Stimulated activated naive CD8-positive, alpha-beta T cell treated with anti-CD3 and anti-CD28 coated beads, Interleukin-15, amount 100 ng/mL, for 72 hours (primary cell): ENCODE data around the gene SLC25A12.

Experiments
- ATAC-seq: fragments of 150-1000 bp; cut with Tn5 transposase; 2 replicates; pipeline ENCODE4 v1.10.0; 2021; ENCODE audit warnings: mild to moderate bottlenecking, moderate library complexity
- DNase-seq, 2 donors: peaks; one replicate each; pipeline ENCODE4 v3.0.0; 2021 to 2022
- H3K27ac Mint-ChIP-seq, 2 donors: one replicate each; pipeline ENCODE4 v1.8.0; 2022; ENCODE audit warnings: mild to moderate bottlenecking in 2 of 2, mixed read lengths in 2 of 2, moderate library complexity in 2 of 2
- H3K27me3 Mint-ChIP-seq: one replicate; pipeline ENCODE4 v1.8.0; 2022; ENCODE audit warnings: mixed read lengths
- H3K4me1 Mint-ChIP-seq: one replicate; pipeline ENCODE4 v1.8.0; 2022; ENCODE audit warnings: mild to moderate bottlenecking, mixed read lengths
- H3K4me3 Mint-ChIP-seq, 2 donors: one replicate each; pipeline ENCODE4 v1.8.0; 2022; ENCODE audit warnings: mild to moderate bottlenecking in 2 of 2, mixed read lengths in 2 of 2, moderate library complexity in 1 of 2
- H3K9me3 Mint-ChIP-seq, 2 donors: one replicate each; pipeline ENCODE4 v1.8.0; 2022; ENCODE audit warnings: mixed read lengths in 2 of 2

The SLC25A12 gene

GRCh38 chr2:171862501-171862900 lies 31.5 kb downstream of the SLC25A12 start:
- no peak overlapping the region for H3K4me3 Mint-ChIP-seq
- ATAC-seq = no peak
- H3K4me1 Mint-ChIP-seq = peaks cover 12% of the 10 kb centered on the region
- no peaks in the 10 kb centered on the region for H3K9me3 Mint-ChIP-seq
- H3K27me3 Mint-ChIP-seq = no peaks in the 10 kb centered on the region
- H3K27ac Mint-ChIP-seq = peak overlapping the region in 1 of 2 donors; percentile 33
- DNase-seq = no peak

GRCh38 chr2:171858397-171858958 lies 35.6 kb downstream of the SLC25A12 start:
- ATAC-seq = no peak
- Mint-ChIP-seq H3K27ac (no peak overlapping the region), H3K27me3 (no peaks in the 10 kb centered on the region), H3K9me3 (no peaks in the 10 kb centered on the region), H3K4me1 (no peaks in the 10 kb centered on the region), H3K4me3 (no peak overlapping the region)
- DNase-seq = no peak

- H3K4me3 Mint-ChIP-seq = no peak overlapping the region
- no peaks in the 10 kb centered on the region for H3K4me1 Mint-ChIP-seq
- no peaks in the 10 kb centered on the region for H3K27me3 Mint-ChIP-seq
- no peak overlapping the region for H3K27ac Mint-ChIP-seq
- no peaks in the 10 kb centered on the region for H3K9me3 Mint-ChIP-seq
- DNase-seq (no peak), ATAC-seq (no peak)
These were observed 38.6 kb downstream of the SLC25A12 start for GRCh38 chr2:171855401-171855800.

- Mint-ChIP-seq H3K4me3 (no peak overlapping the region), H3K27me3 (no peaks in the 10 kb centered on the region), H3K9me3 (no peaks in the 10 kb centered on the region), H3K4me1 (no peaks in the 10 kb centered on the region), H3K27ac (no peak overlapping the region)
- DNase-seq (no peak), ATAC-seq (no peak)
These were observed 41.6 kb downstream of the SLC25A12 start for GRCh38 chr2:171852366-171852888.

DNA sequence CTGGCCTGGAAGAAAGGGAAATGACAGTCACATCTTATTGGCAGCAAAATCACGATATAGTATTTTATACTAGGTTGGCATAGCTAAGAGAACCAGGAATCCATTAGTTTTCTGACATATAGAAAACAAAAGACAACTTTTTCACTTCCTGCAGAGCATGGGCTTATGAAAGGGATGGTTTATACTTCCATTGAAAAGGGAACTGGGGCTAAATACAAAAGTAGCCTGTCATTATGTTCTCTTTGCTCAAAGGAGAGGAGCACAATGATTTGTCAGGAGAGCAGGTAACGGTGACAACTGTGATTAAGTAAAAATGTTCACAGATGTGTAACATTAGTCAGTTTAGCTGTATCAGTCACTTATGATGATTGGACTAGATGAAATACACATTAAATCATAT lies 46.4 kb downstream of the SLC25A12 start:
- Mint-ChIP-seq H3K4me1 (no peaks in the 10 kb centered on the region), H3K4me3 (no peak overlapping the region), H3K27me3 (no peaks in the 10 kb centered on the region), H3K27ac (no peak overlapping the region), H3K9me3 (no peaks in the 10 kb centered on the region)
- ATAC-seq (no peak), DNase-seq (no peak)

GRCh38 chr2:171846894-171847293 lies 47.1 kb downstream of the SLC25A12 start:
- no peak overlapping the region for H3K4me3 Mint-ChIP-seq
- no peak for ATAC-seq
- no peak overlapping the region for H3K27ac Mint-ChIP-seq
- no peaks in the 10 kb centered on the region for H3K4me1 Mint-ChIP-seq
- no peak for DNase-seq
- no peaks in the 10 kb centered on the region for H3K27me3 Mint-ChIP-seq
- no peaks in the 10 kb centered on the region for H3K9me3 Mint-ChIP-seq

DNA sequence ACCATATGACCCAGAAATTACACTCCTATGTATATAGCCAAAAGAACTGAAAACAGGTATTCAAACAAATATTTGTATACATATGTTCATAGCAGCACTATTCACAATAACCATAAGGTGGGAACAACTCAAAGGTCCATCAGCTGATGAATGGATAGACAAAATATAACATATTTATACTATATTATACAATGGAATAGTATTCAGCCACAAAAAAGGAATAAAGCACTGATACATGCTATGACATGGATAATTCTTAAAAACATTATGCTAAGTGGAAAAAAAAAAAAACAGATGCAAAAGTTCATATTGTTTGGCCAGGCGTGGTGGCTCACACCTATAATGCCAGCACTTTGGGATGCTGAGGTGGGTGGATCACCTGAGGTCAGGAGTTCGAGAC lies 52.0 kb downstream of the SLC25A12 start:
- no peak for DNase-seq
- Mint-ChIP-seq H3K27me3 (no peaks in the 10 kb centered on the region), H3K9me3 (no peaks in the 10 kb centered on the region), H3K27ac (no peak overlapping the region), H3K4me3 (no peak overlapping the region), H3K4me1 (no peaks in the 10 kb centered on the region)
- no peak for ATAC-seq

- DNase-seq = no peak
- Mint-ChIP-seq H3K27ac (no peak overlapping the region), H3K4me1 (no peaks in the 10 kb centered on the region), H3K9me3 (no peaks in the 10 kb centered on the region), H3K4me3 (no peak overlapping the region), H3K27me3 (no peaks in the 10 kb centered on the region)
- ATAC-seq = no peak
These were observed 56.3 kb downstream of the SLC25A12 start for GRCh38 chr2:171837736-171838135.

GRCh38 chr2:171836146-171836910 lies 57.7 kb downstream of the SLC25A12 start:
- no peak overlapping the region for H3K4me3 Mint-ChIP-seq

DNA sequence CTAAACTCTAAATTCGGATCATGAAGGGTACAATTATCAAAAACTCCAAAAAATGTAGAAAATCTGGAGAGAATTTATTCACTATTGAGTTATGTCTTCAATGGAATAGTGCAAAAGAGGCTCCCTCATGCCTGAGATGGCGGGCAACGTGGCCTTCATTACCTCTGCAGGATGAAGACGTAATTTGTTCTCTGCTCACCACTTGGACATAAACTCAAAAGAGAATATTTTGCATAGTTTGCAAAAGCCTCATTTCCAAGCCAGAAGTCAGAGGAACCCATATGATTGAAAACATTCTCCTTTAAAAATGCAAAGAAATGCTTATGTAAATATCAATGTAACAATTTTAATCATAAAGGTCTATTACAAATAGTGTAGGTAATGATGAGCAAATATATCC lies 58.7 kb downstream of the SLC25A12 start:
- Mint-ChIP-seq H3K9me3 (peaks cover 5 to 10% of the 10 kb centered on the region in 2 donors), H3K4me3 (no peak overlapping the region), H3K27ac (no peak overlapping the region), H3K4me1 (no peaks in the 10 kb centered on the region), H3K27me3 (no peaks in the 10 kb centered on the region)
- ATAC-seq (no peak), DNase-seq (no peak)

More at GRCh38 chr2:171836146-171836910, 57.7 kb downstream of the SLC25A12 start:
- ATAC-seq (no peak), DNase-seq (no peak)
- H3K9me3 Mint-ChIP-seq = peaks cover 2 to 6% of the 10 kb centered on the region in 2 donors
- no peak overlapping the region for H3K27ac Mint-ChIP-seq
- H3K27me3 Mint-ChIP-seq = no peaks in the 10 kb centered on the region
- H3K4me1 Mint-ChIP-seq = no peaks in the 10 kb centered on the region

GRCh38 chr2:171834286-171834685 lies 59.8 kb downstream of the SLC25A12 start:
- Mint-ChIP-seq H3K27me3 (no peaks in the 10 kb centered on the region), H3K9me3 (peaks cover 5 to 10% of the 10 kb centered on the region in 2 donors), H3K4me3 (no peak overlapping the region), H3K27ac (no peak overlapping the region), H3K4me1 (no peaks in the 10 kb centered on the region)
- ATAC-seq (no peak), DNase-seq (no peak)

DNA sequence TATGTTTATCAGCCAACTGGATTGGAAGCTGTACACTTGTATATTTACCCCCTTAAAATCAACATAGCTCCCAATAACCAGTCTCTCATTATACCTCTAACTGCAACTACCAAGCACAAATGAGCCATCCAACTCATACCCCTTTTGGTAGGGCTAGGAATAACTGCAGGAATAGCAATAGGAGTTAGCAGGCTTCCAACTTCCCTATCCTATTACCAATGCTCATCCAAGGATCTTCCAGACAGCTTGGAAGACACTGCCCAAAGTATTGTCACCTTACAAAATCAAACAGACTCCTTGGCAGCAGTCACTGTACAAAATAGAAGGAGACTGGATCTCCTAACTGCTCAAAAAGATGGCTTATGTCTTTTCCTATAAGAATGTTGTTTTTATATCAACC lies 61.6 kb downstream of the SLC25A12 start:
- no peak for DNase-seq
- H3K4me1 Mint-ChIP-seq = no peaks in the 10 kb centered on the region
- ATAC-seq = no peak
- peaks cover 5 to 10% of the 10 kb centered on the region in 2 donors for H3K9me3 Mint-ChIP-seq
- no peak overlapping the region for H3K27ac Mint-ChIP-seq
- no peak overlapping the region for H3K4me3 Mint-ChIP-seq
- H3K27me3 Mint-ChIP-seq = no peaks in the 10 kb centered on the region

DNA sequence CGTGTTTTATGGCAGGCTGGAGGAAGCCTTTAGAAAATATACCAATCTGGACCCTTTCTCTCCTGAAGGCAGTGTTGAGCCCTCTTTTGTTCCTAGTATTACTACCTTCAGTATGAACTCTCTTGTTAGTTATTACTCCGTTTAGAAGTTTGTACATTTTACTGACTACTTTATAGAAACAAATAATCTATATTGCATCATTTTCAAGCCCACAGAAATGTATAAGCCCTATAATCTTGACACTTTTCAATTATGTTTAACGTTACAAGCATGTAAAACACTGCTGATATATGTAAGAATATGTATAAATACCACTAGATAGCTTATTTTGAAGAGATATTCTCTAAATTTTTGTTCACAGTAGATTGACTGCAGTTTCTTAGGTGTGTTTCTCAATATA lies 64.0 kb downstream of the SLC25A12 start:
- no peaks in the 10 kb centered on the region for H3K4me1 Mint-ChIP-seq
- no peak overlapping the region for H3K27ac Mint-ChIP-seq
- no peak for DNase-seq
- H3K4me3 Mint-ChIP-seq = no peak overlapping the region
- ATAC-seq = no peak
- H3K9me3 Mint-ChIP-seq = peaks cover 5 to 10% of the 10 kb centered on the region in 2 donors
- H3K27me3 Mint-ChIP-seq = no peaks in the 10 kb centered on the region

- Mint-ChIP-seq H3K27me3 (no peaks in the 10 kb centered on the region), H3K27ac (no peak overlapping the region), H3K4me3 (no peak overlapping the region), H3K9me3 (no peaks in the 10 kb centered on the region), H3K4me1 (no peaks in the 10 kb centered on the region)
- no peak for ATAC-seq
- DNase-seq = no peak
These were observed 70.0 kb downstream of the SLC25A12 start for GRCh38 chr2:171824086-171824485.

DNA sequence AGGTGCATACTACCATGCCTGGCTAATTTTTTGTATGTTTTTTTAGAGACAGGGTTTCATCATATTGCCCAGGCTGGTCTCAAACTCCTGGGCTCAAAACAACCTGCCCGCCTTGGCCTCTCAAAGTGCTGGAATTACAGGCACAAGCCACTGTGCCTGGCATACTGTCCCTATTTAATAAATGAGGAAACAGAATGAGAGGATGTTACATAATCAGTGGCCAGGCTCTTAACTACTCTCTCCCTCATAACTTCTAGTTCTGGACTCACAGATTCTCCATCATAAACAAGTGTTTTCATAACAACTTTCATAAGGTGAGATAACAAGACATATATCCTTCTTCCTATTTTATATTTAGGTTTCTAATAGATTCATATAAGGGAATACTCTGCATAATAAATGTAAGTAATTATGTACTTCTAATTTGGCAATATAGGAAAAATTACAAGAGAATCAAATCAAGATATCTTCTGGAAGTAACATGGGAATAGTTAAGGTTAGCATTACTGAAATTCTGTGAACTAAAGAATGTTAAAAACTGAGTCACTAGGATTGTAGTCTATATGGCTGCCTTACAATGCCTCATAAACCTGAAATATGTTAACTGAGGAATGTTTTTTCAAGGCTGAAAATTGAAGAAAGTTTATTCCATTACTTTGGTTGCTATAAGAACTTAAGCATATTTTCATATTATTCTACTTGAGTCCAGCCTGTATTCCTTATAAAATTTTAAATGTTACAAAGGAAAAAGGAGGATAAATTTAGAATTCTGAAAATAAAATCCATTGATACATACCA lies 71.3 kb downstream of the SLC25A12 start:
- no peak for DNase-seq

DNA sequence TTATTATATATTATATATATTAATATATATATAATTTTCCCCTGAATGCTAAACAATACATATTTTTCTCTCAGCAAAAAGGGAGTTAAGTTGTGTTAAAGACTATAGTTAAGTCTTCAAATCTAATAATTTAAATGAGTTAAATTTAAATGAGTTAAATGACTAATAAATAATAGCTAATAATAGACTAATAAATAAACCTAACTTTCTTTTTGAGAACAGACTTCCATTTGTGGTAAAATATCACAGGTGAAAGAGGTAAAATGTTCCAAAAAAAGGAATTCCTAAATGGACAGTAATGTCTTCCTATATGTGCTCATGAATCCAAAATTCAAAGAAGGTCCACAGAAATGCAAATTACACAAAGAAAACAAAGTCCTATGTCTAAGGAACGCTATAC lies 74.6 kb downstream of the SLC25A12 start:
- Mint-ChIP-seq H3K27me3 (no peaks in the 10 kb centered on the region), H3K9me3 (no peaks in the 10 kb centered on the region), H3K4me3 (no peak overlapping the region), H3K27ac (no peak overlapping the region), H3K4me1 (no peaks in the 10 kb centered on the region)
- ATAC-seq (no peak), DNase-seq (no peak)

More for the DNA sequence above, 71.3 kb downstream of the SLC25A12 start:
- no peak overlapping the region for H3K4me3 Mint-ChIP-seq
- no peak for ATAC-seq
- H3K27me3 Mint-ChIP-seq = no peaks in the 10 kb centered on the region
- no peaks in the 10 kb centered on the region for H3K4me1 Mint-ChIP-seq
- H3K9me3 Mint-ChIP-seq = no peaks in the 10 kb centered on the region
- no peak overlapping the region for H3K27ac Mint-ChIP-seq
